Liver (tissue), 3 donors: ENCODE data around the gene TSN.

Experiments
- CTCF ChIP-seq: fragments of 150-350 bp; IDR thresholded peaks from 2 replicates; pipeline ENCODE4 v1.5.1; 2017; ENCODE audit warnings: improper control_type of control experiment, low read depth, low read length; ENCODE audit not compliant: missing input control
- EGR1 ChIP-seq, 2 donors: IDR thresholded peaks; 2 replicates each; pipeline ENCODE4 v1.6.1; 2016 to 2018; ENCODE audit warnings: antibody characterized with exemption in 2 of 2, low read depth in 2 of 2
- GABPA ChIP-seq, 2 donors: IDR thresholded peaks in 1 of 2; conservative IDR thresholded peaks in 1 of 2; 2 replicates each; pipeline ENCODE4 v1.6.1; 2016; ENCODE audit warnings: antibody characterized with exemption in 2 of 2, mild to moderate bottlenecking in 1 of 2, moderate library complexity in 1 of 2
- RAD21 ChIP-seq, 2 donors: IDR thresholded peaks; 2 replicates each; pipeline ENCODE4 v1.6.1; 2016; ENCODE audit warnings: antibody characterized with exemption in 2 of 2, mild to moderate bottlenecking in 2 of 2
- RXRA ChIP-seq, 2 donors: IDR thresholded peaks; 2 replicates each; pipeline ENCODE4 v1.6.1; 2017 to 2018; ENCODE audit warnings: antibody characterized with exemption in 2 of 2, mild to moderate bottlenecking in 1 of 2
- YY1 ChIP-seq: IDR thresholded peaks from 2 replicates; pipeline ENCODE4 v1.6.1; 2016; ENCODE audit warnings: antibody characterized with exemption, mild to moderate bottlenecking
- TF ChIP-seq, protein P1 (sequence below): IDR thresholded peaks from 2 replicates; pipeline ENCODE4 v1.6.1; 2016; ENCODE audit warnings: antibody characterized with exemption
- donor health status: healthy.
- donor health status: healthy.

DNA sequence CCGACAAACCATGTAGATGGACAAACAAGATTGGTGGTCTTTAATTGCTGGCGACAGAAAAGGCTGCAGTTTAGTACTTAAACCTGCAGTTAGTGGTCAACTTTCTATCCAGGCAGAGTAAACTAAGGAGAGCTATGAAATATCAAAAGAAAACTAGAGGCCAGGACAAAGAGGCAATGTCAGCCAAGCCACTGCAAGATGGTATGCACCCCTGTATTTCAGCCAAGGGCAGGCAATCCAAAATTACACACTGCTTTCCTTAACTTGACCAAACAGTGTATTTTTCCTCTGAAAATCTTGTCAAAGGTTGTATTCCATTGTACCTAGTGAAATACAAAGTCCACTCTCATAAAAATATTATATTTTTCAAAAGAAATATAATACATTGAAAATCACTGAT lies 28.1 kb upstream of the TSN start:
- TF ChIP-seq CTCF (no peak), RXRA (IDR thresholded peaks at IDR 0.05) (no peak), RAD21 (IDR thresholded peaks at IDR 0.05) (no peak), GABPA (IDR thresholded peaks at IDR 0.05 in 1 of 2, conservative IDR thresholded peaks at IDR 0.05 in 1 of 2) (no peak), YY1 (no peak), EGR1 (IDR thresholded peaks at IDR 0.05; ENCODE audit: low read depth in 2 of 2) (no peak)
- TF ChIP-seq, protein P1, sequence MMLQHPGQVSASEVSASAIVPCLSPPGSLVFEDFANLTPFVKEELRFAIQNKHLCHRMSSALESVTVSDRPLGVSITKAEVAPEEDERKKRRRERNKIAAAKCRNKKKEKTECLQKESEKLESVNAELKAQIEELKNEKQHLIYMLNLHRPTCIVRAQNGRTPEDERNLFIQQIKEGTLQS: no peak
